HG02763 (cell line): ENCODE measurements around the gene DMD.

Experiments
- ATAC-seq: cut with Tn5 transposase; IDR thresholded peaks from one replicate; pipeline ENCODE4 v1.9.1; 2021; ENCODE audit warnings: mild to moderate bottlenecking, moderate library complexity; ENCODE audit not compliant: unreplicated experiment

DMD gene

GRCh38 chrX:31266203-31267076 is 1944.9 kb downstream of the DMD start:
- ATAC-seq, result peak; percentile 92

DNA sequence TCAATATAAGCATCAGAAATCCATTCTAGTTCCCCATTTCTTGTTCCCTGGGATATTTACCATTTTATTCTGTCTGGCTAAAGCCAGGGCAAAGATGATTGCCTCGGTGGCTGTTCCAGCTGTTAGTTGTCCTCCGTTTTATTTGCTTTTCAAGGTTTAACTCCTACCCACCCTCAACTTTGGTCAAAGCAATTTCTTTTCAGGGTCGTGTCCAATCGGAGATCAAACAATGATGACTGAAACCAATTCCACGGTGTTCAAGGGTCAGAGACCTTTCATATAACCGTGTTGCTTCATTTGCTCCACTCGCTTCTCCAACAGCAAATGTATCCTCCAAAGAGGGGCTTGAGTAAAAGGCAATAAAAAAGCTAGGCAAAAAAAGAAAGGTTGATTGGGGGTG is 1946.0 kb downstream of the DMD start:
- no peak for ATAC-seq

DNA sequence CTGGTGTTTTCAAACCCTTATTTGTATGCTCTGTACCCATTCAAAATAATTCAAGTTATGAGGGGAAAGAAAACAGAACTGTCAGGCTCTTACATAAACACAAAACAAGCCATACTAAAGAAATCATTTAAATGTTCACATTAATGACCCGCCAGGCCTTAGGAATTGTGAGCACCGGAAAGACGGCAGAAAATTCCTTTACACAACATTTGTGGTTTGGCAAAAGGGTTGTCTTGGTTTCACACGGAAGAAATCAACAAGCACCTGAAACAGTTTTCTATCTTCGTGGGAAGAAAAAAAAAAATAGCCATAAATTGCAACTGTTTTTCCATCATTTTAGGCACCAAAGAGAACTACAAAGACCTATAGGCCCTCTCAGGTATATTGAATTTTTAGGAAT is 1951.0 kb downstream of the DMD start:
- no peak for ATAC-seq

DNA sequence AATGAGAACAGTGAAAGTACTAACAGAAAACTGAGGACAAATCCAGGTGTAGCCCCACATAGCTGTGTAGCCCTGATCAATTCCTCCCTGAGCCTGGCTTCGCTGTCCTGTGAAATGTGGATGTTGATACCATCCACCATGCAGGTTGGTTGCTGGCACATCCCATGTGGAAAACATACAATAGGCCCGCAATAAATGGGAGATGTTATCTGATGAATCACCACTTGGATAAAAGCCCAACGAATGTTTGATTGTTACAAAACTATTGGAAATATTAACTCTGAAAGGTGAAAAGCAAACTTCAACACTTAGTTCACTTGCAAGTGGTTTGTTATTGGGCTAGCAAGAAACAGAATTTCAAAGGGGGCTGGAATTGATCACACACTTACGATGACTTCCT is 1953.2 kb downstream of the DMD start:
- ATAC-seq, result no peak

- no peak for ATAC-seq
Measured at GRCh38 chrX:31255310-31256033, 1955.9 kb downstream of the DMD start.

- ATAC-seq, result no peak
Measured at GRCh38 chrX:31252133-31252532, 1959.2 kb downstream of the DMD start.

GRCh38 chrX:31251336-31251735 is 1960.0 kb downstream of the DMD start:
- no peak for ATAC-seq

DNA sequence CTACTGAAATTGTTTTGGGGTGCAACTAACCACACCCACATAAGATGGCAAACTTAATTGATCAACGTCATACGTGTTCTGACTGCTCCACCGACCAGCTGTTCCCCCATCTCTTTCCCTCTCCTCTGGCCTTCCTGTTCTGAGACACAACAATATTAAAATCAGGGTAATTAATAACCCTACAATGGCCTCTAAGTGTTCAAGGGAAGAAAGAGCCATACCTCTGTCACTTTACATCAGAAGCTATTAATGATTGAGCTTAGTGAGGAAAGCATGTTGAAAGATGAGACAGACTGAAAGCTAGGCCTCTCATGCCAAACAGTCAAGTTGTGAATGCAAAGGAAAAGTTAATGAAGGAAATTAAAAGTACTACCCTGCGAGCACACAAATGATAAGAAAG is 1965.6 kb downstream of the DMD start:
- no peak for ATAC-seq

- no peak for ATAC-seq
Measured at GRCh38 chrX:31243804-31244203, 1967.5 kb downstream of the DMD start.

DNA sequence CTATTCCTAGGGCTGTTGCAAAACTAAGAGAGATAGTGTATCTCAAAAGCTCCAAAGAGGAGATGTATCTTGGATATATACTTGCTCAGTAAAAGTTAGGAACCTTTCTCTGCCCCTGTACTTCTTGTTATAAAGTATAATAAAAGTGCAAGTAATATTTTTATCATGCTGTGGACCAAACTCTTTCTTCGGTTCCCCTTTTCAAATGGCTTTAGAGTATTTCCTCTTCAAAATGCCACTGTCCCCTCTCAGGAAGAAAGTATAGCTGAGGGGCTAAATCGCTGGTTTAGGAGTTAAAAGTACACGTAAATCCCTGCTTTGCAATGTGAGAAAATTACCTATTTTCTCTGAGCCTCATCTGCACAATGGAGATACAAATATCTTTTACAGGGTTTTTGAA is 1970.4 kb downstream of the DMD start:
- ATAC-seq, result no peak

DNA sequence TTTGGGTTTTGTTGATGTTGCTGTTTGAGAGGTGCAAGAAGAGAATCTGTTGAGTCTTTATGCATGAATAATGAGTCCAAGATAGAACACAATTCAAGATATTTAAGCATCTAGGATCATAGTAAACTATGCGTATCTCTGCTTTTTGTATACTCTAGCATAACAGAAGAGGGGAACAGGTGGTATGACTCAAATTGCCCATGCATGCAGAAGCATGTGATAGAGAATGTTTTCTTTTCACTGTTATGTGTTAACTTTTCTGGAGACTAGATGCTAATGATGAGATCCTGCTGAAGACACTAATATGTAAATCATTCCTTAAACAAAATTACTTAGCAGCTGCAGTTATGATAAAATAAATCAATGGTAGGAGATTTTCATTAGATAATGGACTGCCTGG is 1974.2 kb downstream of the DMD start:
- peak; percentile 43 for ATAC-seq

DNA sequence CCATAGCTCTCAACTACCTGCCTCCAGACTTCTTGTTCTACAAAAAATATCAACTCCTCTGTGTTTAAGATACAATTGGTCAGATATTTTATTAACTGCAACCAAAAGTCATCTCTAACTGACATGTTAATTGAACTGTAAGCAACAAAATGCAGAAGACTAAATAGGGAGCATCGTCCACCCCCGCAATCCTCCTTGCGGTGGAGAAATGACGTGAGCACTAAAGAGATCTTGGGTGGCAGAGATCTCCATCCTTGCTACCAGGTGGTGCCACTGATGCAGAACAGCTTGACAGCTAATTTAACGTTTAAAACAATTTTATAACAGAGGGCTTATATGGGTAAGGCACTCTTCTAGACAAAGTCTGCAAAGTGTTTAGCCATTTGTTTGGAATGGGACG is 1975.1 kb downstream of the DMD start:
- peak; percentile 47 for ATAC-seq

DNA sequence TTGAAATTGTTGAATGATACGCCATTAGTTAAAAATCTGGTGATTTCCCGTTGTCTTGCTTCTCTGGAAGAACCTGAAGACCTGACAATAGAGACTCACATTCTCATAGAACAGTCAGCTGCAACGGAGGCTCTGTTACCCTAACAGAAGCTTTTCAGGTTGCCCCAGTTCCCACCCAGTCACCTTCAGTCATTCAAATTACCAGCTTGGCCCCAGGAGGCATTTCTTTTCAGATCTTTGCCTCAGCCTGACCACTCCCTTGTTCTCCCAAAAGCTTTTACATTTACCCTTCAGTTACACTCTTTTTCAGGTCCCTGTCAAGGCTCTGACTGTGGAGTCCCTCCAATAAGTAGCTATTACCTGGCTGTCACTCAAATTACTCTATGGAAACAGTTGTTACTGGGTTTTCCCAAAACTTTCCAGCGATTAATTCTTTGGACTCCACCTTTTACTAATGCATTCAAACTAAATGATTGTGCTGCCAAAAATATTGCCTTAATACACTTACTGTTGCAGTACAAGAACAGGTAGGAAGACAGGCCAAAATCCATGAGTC is 1977.3 kb downstream of the DMD start:
- no peak for ATAC-seq

- no peak for ATAC-seq
Measured at GRCh38 chrX:31232506-31232905, 1978.8 kb downstream of the DMD start.

- ATAC-seq, result peak; percentile 86
Measured at GRCh38 chrX:31228909-31229308, 1982.4 kb downstream of the DMD start.

DNA sequence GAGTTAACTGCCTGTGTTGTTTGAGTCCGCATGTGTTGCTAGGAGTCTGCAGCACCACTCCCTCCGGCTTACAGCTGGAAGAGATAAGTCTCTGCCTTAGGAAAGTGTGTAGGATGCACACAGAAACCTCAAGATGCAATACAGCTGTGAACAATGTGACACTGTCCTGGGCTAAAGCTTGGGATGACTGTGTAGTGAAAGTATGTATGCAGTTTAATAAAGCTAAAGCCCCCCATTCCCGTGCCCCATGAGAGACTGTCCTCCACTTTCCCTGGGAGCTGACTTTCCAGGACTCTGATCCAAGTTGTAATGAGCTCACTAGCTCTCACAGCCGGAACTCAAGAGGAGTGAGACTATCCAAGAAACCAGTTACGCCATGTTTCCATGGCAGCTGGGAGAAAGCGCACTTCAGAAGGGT is 1982.9 kb downstream of the DMD start:
- ATAC-seq, result peak; percentile 15

DNA sequence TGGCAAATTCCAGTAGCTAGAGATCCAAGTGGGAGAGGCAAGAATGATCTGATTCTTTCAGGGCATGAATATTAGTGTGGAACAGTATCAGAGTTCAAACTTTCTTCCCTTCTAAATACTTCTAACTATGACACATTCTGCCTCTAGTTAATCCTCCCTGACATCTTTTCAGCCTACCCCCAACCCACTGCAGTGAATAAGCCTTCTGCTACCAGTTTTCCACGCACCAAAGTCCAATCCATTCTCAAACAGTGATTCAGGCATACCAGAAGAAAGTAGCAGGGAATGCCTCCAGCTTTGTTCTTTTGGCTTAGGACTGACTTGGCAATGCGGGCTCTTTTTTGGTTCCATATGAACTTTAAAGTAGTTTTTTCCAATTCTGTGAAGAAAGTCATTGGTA is 1984.1 kb downstream of the DMD start:
- no peak for ATAC-seq

DNA sequence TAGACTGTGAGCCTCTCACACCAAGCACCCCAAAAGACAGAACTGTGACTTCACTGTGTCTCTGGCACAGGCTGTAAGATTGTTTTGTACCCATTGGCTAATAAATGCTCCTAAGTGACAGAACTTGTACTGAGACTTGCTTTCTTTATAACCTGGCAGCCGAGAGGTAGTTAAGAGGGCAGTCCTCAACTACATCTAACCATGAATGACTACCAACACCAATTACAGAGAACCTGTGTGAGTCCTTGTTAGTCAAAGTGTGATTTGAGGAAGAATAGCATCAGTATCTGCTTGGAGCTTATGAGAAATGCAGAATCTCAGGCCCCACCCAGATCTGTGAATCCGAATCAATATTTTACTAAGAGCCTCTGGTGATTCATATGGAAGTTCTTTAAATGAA is 1985.5 kb downstream of the DMD start:
- no peak for ATAC-seq

GRCh38 chrX:31224381-31225012 is 1986.9 kb downstream of the DMD start:
- no peak for ATAC-seq

DNA sequence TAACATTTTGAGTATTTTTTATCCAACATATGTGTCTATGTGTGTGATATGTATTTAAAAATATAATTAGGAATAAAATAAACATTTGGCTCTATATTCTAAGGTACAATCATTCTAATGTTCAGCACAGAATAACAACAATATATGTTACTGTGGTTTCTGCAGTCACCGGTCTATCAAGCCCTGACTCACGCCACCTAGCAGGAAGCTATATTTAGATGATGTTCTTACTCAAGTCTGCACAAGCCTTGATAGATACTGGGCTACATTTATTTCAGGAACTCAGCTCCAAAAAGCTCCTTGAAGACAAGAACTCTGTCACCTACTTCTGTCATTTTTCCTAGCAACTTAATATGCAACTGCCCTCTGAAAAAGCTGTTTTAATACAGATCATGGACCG is 1987.5 kb downstream of the DMD start:
- ATAC-seq, result no peak

DNA sequence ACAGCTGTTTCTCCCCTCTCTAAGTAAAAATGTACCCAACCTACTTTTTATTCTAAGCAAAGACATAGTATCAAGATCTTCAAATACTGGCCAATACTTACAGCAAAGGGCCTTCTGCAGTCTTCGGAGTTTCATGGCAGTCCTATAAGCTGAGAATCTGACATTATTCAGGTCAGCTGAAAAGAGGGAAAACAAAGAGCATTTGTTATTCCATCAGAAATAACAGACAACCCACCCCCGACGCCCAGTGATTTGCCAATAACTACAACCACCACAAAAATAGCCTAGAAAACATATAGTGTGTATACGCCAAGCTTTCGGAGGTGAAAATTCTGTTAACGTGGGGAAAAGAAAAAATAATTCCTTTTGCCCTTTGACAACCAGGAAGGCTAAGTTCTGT is 1988.4 kb downstream of the DMD start:
- no peak for ATAC-seq

DNA sequence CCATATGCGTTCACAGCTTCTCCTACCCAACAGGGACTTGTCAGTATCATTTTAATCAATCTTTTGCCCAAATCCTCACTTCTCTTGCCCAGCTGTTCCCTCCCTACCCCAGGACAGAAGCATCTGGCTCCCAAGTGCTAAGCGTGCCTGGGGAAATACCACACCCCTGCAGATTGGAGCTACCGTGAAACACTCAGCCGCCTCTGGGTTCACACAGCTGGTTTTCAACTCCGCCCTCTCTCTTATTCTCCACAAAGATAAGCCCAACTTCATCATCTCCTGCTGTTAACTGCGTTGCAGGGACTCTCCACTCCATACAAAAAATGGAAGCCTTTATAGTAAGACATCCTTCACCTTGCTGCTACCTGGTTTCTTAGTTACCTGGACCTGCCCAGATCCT is 1992.2 kb downstream of the DMD start:
- no peak for ATAC-seq
